Rectal smooth muscle tissue (tissue), 1 donor: ENCODE results near the gene RASEF.
"Not testable (repeated sequence)": the region's sequence is repeated elsewhere in the genome, so short reads cannot be mapped to it uniquely, and the experiment has no call there.

Experiments used
- H3K27ac ChIP-seq: one replicate; pipeline ENCODE4 v1.7.0; 2013; ENCODE audit warnings: low read depth, low read length, inconsistent platforms
- H3K27me3 ChIP-seq: one replicate; pipeline ENCODE4 v1.7.0; 2013; ENCODE audit warnings: low read length; ENCODE audit not compliant: control insufficient read depth, insufficient read depth
- H3K36me3 ChIP-seq: one replicate; pipeline ENCODE4 v1.7.0; 2013; ENCODE audit warnings: low read length; ENCODE audit not compliant: control insufficient read depth, insufficient read depth
- H3K4me1 ChIP-seq: one replicate; pipeline ENCODE4 v1.7.0; 2013; ENCODE audit warnings: low read length; ENCODE audit not compliant: control insufficient read depth, insufficient read depth
- H3K4me3 ChIP-seq: one replicate; pipeline ENCODE4 v1.7.0; 2013; ENCODE audit warnings: low read length
- H3K9ac ChIP-seq: one replicate; pipeline ENCODE4 v1.7.0; 2013; ENCODE audit warnings: low read length

Gene RASEF

GRCh38 chr9:83062651-83063527 is at the start of gene RASEF:
TSS of gene RASEF (minus strand) at chr9:83063142. CDS start at chr9:83062867, 275 bp downstream.
- no peak within 1 kb of the TSS for H3K27ac ChIP-seq
- no peak within 1 kb of the TSS for H3K9ac ChIP-seq

GRCh38 chr9:83111169-83111568 is 48.2 kb upstream of the RASEF start:
- Histone ChIP-seq H3K9ac (no peak overlapping the region), H3K27ac (no peak overlapping the region), H3K27me3 (no peaks in the 10 kb centered on the region), H3K36me3 (no peaks in the 10 kb centered on the region), H3K4me3 (no peak overlapping the region), H3K4me1 (no peaks in the 10 kb centered on the region)

More at GRCh38 chr9:83062651-83063527, at the start of gene RASEF:
- no peaks in the 10 kb centered on the region for H3K4me1 ChIP-seq
- no peaks in the 10 kb centered on the region for H3K36me3 ChIP-seq
- H3K4me3 ChIP-seq, result peak within 1 kb of the TSS; percentile 64
- H3K27me3 ChIP-seq, result peaks cover 2% of the 10 kb centered on the region

DNA sequence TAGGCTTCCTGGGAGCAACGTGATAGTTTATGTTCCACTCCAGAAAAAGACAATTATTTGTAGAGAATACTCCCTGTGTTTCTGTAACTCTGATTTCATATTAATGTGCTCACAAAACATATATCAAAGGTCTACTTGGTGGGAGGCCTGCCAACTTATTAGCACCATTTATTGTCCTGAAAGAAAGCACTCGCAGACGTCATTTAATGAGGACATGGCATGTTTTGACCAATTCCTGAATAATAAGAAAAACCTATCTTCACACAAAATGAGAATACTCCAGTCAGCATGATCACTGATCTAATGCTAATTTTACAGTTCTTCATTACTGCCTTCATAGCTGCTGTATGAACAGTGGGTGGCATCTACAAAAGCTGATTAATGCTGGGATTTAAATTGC is 46.4 kb upstream of the RASEF start:
- Histone ChIP-seq H3K9ac (no peak overlapping the region), H3K27me3 (no peaks in the 10 kb centered on the region)

GRCh38 chr9:83108208-83108607 is 45.3 kb upstream of the RASEF start:
- Histone ChIP-seq H3K4me3 (no peak overlapping the region), H3K27me3 (no peaks in the 10 kb centered on the region), H3K4me1 (no peaks in the 10 kb centered on the region), H3K36me3 (no peaks in the 10 kb centered on the region), H3K27ac (no peak overlapping the region), H3K9ac (no peak overlapping the region)

More for the DNA sequence above, 46.4 kb upstream of the RASEF start:
- no peaks in the 10 kb centered on the region for H3K36me3 ChIP-seq
- H3K27ac ChIP-seq, result no peak overlapping the region
- no peaks in the 10 kb centered on the region for H3K4me1 ChIP-seq
- H3K4me3 ChIP-seq, result no peak overlapping the region

DNA sequence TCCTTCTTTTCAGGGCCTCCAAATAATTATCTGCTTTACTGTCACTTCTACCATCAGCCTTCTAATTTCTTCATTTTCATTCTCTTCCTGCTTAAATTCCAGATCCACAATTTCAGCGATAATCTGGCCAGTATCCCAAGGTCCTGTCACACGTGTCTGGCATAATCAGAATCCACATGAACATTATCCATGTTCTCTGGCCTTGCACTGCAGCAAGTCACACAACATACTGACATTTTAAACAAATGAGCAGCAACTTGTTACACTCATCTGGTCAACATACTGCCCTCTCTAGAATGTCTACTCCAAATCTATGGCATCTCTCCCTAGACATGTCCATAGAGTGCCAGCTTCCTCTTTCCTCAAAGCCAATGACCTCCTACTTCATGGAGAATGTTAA is 43.8 kb upstream of the RASEF start:
- no peaks in the 10 kb centered on the region for H3K36me3 ChIP-seq
- H3K27ac ChIP-seq, result no peak overlapping the region
- no peak overlapping the region for H3K4me3 ChIP-seq
- no peaks in the 10 kb centered on the region for H3K27me3 ChIP-seq
- H3K4me1 ChIP-seq, result no peaks in the 10 kb centered on the region
- H3K9ac ChIP-seq, result no peak overlapping the region

GRCh38 chr9:83106263-83106662 is 43.3 kb upstream of the RASEF start:
- Histone ChIP-seq H3K4me1 (no peaks in the 10 kb centered on the region), H3K36me3 (no peaks in the 10 kb centered on the region), H3K9ac (no peak overlapping the region), H3K27me3 (no peaks in the 10 kb centered on the region), H3K27ac (no peak overlapping the region), H3K4me3 (no peak overlapping the region)

DNA sequence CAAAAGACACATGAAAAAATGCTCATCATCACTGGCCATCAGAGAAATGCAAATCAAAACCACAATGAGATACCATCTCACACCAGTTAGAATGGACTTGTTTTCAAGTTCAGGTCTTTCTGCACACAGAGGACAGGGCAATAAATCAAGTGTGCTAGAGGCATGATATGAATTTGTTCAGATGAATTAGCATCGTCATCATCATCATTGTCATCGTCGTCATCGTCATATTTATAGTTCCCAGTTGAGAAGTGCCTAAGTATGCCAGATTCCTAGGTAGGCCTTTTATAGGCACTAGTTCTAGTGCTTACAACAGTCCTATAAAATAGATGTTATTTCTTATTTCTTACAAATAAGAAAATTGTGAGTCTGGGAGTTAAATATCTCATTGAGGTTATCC is 34.7 kb upstream of the RASEF start:
- H3K4me3 ChIP-seq, result no peak overlapping the region
- no peaks in the 10 kb centered on the region for H3K36me3 ChIP-seq
- no peaks in the 10 kb centered on the region for H3K27me3 ChIP-seq
- H3K27ac ChIP-seq, result no peak overlapping the region
- no peaks in the 10 kb centered on the region for H3K4me1 ChIP-seq
- H3K9ac ChIP-seq, result no peak overlapping the region

DNA sequence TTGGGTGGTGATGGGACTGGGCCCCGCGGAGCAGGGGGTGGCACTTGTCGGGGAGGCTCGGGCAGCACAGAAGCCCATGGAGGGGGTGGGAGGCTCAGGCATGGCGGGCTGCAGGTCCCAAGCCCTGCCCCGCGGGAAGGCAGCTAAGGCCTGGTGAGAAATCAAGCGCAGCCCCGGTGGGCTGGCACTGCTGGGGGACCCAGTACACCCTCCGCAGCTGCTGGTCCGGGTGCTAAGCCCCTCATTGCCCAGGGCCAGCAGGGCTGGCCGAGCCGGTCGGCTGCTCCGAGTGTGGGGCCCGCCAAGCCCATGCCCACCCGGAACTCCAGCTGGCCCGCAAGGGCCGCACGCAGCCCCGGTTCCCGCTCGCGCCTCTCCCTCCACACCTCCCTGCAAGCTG is 30.4 kb upstream of the RASEF start:
- not testable (repeated sequence) for H3K27ac ChIP-seq, H3K4me3 ChIP-seq, H3K36me3 ChIP-seq, H3K4me1 ChIP-seq, H3K9ac ChIP-seq, H3K27me3 ChIP-seq

GRCh38 chr9:83081846-83082245 is 18.9 kb upstream of the RASEF start:
- no peak overlapping the region for H3K9ac ChIP-seq
- H3K36me3 ChIP-seq, result no peaks in the 10 kb centered on the region
- H3K4me3 ChIP-seq, result no peak overlapping the region
- H3K4me1 ChIP-seq, result no peaks in the 10 kb centered on the region
- no peak overlapping the region for H3K27ac ChIP-seq
- H3K27me3 ChIP-seq, result no peaks in the 10 kb centered on the region

GRCh38 chr9:83081010-83081409 is 18.1 kb upstream of the RASEF start:
- no peaks in the 10 kb centered on the region for H3K27me3 ChIP-seq
- H3K36me3 ChIP-seq, result no peaks in the 10 kb centered on the region
- H3K4me3 ChIP-seq, result no peak overlapping the region
- no peak overlapping the region for H3K27ac ChIP-seq
- no peaks in the 10 kb centered on the region for H3K4me1 ChIP-seq
- H3K9ac ChIP-seq, result no peak overlapping the region

DNA sequence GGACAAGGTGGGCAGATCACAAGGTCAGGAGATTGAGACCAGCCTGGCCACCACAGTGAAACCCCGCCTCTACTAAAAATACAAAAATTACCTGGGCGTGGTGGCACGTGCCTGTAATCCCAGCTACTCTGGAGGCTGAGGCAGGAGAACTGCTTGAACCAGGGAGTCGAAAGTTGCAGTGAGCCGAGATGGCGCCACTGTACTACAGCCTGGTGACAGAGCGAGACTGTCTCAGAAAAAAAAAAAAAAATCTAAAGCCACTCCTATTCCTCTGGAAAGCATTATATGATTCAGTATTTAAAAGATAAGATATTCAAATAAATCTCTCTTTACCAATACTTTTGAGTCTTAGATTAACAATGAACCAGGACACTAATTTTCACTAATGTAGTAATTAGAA is 13.0 kb upstream of the RASEF start:
- H3K4me3 ChIP-seq, H3K27ac ChIP-seq, H3K9ac ChIP-seq, H3K36me3 ChIP-seq, H3K4me1 ChIP-seq, H3K27me3 ChIP-seq: not testable (repeated sequence)

DNA sequence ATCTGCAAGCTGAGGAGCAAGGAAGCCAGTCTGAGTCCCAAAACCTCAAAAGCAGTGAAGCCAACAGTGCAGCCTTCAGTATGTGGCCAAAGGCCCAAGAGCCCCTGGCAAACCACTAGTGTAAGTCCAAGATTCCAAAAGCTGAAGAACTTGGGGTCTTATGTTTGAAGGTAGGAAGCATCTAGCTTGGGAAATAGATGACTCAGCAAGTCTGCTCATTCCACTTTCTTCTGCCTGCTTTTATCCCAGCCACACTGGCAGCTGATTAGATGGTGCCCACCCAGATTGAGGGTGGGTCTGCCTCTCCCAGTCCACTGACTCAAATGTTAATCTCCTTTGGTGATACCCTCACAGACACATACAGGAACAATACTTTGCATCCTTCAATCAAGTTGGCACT is 9.6 kb upstream of the RASEF start:
- not testable (repeated sequence) for H3K27me3 ChIP-seq, H3K36me3 ChIP-seq, H3K4me3 ChIP-seq, H3K9ac ChIP-seq, H3K27ac ChIP-seq, H3K4me1 ChIP-seq

GRCh38 chr9:83071626-83072025 is 8.7 kb upstream of the RASEF start:
- Histone ChIP-seq H3K27me3 (no peaks in the 10 kb centered on the region), H3K27ac (no peak overlapping the region), H3K4me3 (no peak overlapping the region), H3K4me1 (no peaks in the 10 kb centered on the region), H3K9ac (no peak overlapping the region), H3K36me3 (no peaks in the 10 kb centered on the region)
